ENCODE data around the gene KCNJ15. TPM values are rescaled to one million over a fixed set of nuclear protein-coding genes. Genes with fewer than 3 reads are reported as not detected.

The KCNJ15 gene
- total RNA-seq, 4 donors from 2014 or later = 2.4 to 7.3 (median 5.7) TPM

DNA sequence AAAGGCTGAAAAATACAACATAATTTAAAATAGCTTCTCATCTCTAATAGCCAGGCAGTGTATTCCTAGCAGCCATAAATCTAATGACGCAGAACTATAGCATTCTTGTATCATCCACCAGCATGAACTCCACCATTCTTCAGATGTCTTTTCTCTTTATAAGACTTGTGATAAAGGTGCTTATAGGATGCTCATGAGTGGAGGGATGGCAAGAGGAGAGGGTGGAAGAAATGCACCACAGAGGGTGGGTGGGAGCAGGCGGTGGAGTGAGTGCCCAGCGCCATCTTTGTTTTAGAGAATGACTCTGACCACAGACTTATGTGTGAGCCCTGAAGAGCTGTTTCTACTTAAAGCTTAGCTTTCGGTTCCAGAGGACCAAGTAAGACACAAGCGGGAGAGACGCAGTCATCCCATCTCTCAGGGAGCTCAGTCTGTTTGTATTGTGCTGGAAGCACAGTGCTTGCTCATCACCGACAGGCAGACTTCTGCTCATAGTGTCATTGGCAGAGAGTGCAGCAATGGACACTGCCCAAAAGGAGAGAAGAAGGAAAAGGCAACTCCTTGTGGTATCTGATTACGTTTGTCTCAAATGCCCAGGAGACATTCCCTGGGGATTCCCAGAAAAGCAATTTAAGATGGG, 65.6 kb downstream of the KCNJ15 start:
- TF ChIP-seq, protein P1, sequence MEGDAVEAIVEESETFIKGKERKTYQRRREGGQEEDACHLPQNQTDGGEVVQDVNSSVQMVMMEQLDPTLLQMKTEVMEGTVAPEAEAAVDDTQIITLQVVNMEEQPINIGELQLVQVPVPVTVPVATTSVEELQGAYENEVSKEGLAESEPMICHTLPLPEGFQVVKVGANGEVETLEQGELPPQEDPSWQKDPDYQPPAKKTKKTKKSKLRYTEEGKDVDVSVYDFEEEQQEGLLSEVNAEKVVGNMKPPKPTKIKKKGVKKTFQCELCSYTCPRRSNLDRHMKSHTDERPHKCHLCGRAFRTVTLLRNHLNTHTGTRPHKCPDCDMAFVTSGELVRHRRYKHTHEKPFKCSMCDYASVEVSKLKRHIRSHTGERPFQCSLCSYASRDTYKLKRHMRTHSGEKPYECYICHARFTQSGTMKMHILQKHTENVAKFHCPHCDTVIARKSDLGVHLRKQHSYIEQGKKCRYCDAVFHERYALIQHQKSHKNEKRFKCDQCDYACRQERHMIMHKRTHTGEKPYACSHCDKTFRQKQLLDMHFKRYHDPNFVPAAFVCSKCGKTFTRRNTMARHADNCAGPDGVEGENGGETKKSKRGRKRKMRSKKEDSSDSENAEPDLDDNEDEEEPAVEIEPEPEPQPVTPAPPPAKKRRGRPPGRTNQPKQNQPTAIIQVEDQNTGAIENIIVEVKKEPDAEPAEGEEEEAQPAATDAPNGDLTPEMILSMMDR (IDR thresholded peaks at IDR 0.05; ENCODE audit: low read depth) = no peak

DNA sequence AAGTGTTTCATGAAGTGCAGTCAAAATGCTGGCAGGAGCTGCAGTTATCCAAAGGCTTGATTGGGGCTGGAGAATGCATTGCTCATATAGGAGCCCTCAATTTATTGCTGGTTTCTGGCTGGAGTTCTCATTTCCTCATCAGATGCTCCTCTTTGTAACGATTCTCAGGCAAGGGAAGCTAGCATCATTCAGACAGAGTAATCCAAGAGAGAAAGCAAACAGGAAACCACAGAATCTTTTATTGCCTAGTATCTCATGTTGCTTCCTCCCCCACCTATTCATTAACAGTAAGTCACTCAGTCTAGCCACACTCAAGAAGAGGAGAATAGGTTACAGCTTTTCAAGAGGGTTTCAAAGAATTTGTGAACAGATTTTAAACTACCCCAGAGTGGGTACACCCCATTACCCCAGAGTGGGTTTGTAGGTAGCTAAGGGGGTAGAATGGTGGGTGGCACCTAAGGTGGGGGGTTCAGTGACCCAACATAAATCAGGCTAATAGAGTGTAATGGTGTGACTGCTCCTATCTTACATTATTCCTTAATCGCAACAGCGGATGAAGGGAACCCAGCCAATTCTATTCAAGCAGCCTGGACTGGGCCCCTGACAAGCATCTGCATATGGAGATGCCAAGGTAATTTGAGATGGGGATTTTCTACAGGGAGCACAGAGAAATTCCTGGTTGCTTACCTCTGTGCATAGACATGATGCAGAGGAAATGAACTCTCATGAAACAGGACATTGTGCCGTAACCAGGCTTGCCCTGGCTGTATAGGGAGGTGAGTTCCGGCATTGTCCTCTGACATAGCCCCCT, 67.1 kb downstream of the KCNJ15 start:
- TF ChIP-seq, protein P1 (IDR thresholded peaks at IDR 0.05; ENCODE audit: low read depth) = no peak

DNA sequence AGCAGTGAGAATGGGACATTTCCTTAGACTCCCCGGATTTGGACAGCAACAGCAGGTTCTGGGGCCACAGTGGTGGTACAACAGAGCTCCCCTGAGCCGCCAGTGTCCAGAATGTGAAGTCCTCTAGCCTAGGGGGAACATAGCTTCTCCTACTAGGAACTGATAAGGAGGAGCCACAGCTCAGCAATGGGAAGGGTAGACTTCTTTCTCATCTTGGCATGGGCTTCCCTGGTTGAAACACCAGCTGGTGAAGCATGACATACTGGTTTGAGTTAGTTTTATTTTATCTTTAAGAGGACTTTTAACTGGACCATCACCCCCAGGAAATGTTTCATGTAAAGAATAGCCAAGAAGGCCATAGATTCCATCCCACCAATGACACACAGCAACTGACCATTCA, 68.4 kb downstream of the KCNJ15 start:
- TF ChIP-seq, protein P1 (IDR thresholded peaks at IDR 0.05; ENCODE audit: low read depth) = no peak

DNA sequence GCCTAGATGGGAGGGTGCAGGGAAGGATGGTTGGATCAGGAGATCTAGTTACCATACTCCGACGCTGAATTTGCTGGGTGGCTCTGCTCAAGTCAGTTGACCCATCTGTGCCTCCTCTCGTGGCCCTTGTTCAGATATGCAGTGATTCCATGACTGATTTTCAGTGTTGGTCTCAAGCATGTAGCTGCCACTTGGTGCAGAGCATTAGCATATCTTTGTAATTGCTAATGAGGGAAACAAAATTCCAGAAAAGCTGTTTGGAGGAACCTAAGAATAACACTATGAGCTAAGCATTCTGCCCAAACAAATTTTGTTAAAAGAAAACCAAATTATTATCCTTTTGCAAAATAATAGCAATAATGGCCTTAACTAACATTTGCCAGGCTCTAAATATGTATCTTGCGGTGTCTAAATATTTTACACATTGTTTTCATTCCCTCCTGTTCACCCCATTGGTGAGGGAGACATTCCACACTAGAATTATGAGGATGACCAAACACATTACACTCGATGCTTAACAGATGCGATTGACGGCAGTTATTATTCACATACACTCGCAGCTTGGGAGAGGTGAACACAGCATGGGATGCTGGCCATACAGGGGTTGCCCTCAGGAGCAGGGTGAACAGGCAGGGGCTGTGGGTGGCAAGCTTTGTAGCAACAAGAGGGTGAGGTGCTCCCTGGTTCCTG, 69.1 kb downstream of the KCNJ15 start:
- TF ChIP-seq, protein P1 (IDR thresholded peaks at IDR 0.05; ENCODE audit: low read depth) = no peak

DNA sequence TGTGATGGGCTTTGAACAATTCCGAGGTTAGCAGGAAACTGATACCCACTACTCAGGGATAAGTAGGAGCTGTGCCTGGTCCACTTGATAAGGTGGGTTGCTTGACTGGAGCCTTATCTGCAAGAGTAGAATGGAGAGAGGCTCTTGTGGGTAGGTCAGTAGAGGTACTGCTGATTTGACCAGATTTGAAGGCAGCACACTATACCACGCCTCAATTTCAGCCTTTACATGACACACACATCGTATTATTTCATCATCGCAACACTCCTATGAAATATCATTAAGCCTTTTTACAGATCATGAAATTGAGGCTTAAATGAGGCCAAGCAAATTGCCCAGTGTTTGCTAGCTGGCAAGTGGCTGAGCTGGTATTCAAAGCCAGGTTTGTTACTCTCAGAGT, 69.6 kb downstream of the KCNJ15 start:
- TF ChIP-seq, protein P1 (IDR thresholded peaks at IDR 0.05; ENCODE audit: low read depth) = no peak

DNA sequence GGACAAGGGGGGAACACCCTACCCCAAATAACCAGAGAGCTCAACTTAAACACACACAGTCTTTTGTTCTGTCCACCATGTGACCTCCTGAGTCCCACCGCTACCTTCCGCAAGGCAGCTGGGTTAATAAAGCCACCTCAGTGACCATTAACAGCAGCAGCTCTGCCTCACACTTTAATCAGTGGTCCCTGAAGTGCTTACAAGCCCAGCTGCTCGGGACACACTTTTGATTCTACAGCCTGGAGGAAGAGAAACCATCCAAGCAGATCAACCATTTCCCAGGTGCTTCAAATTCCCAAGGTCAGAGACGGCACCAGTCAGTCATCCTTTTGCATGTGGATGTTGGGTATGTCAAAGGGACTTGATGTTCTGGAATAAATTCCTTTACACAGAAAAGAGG, 70.1 kb downstream of the KCNJ15 start:
- TF ChIP-seq, protein P1 (IDR thresholded peaks at IDR 0.05; ENCODE audit: low read depth) = no peak

DNA sequence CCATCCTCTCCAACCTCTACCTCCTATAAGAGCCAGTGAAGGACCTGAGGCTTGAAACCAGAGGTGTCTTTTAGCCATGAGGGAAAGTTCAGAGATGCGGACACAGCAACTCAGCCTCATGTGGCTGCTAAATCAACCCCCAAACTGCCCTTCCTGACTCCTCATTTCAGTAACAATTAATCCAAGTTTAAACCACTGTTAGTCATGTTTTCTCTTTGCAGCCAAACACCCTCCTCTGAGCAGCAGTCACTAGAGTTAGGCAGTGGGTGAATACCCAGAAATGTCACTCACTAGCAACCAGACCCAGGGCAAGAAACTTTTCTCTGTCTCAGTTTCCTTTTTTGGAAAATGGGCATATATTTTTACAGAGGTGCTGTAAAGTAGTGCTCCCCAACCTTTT, 71.2 kb downstream of the KCNJ15 start:
- TF ChIP-seq, protein P1 (IDR thresholded peaks at IDR 0.05; ENCODE audit: low read depth) = no peak

All from subcutaneous adipose tissue (tissue), 4 donors.